Muscle of leg (tissue), 11 donors: ENCODE data around the gene TMIGD1. TPM values are rescaled to one million over a fixed set of nuclear protein-coding genes. Genes with fewer than 3 reads are reported as not detected.

Experiments used
- DNase-seq: peaks from one replicate; pipeline ENCODE4 v3.0.0; 2013
- H3K27ac ChIP-seq: one replicate; pipeline ENCODE4 v1.5.1; 2013; ENCODE audit warnings: mild to moderate bottlenecking, low read length, control low read depth
- H3K27me3 ChIP-seq: one replicate; pipeline ENCODE4 v1.6.1; 2013; ENCODE audit warnings: low read length; ENCODE audit not compliant: control insufficient read depth, insufficient read depth
- H3K36me3 ChIP-seq: one replicate; pipeline ENCODE4 v1.6.1; 2013; ENCODE audit warnings: low read length; ENCODE audit not compliant: control insufficient read depth, insufficient read depth
- H3K4me1 ChIP-seq: one replicate; pipeline ENCODE4 v1.6.1; 2013; ENCODE audit warnings: low read length; ENCODE audit not compliant: control insufficient read depth, insufficient read depth
- H3K4me3 ChIP-seq: one replicate; pipeline ENCODE4 v1.5.1; 2013; ENCODE audit warnings: low read length, control low read depth
- H3K9me3 ChIP-seq: replicated peaks from 2 replicates; pipeline ENCODE4 v1.6.1; 2013; ENCODE audit warnings: low read depth, low read length; ENCODE audit not compliant: control insufficient read depth
- WGBS: methylation state at CpG from one replicate; pipeline ENCODE4 v1.1.5; 2013; ENCODE audit warnings: missing lambda C conversion rate; ENCODE audit not compliant: insufficient coverage; 5-methylcytosine and 5-hydroxymethylcytosine counted together
- polyA plus RNA-seq, 8 donors: library from polyadenylated mRNA; unstranded; fragments of 120-200 nt; gene quantifications; one replicate each; pipeline versions ENCODE4 v1.2.1 to v1.2.3, GENCODE V29; 2013; ENCODE audit warnings: inconsistent platforms in 1 of 8, low replicate concordance in 1 of 8; ENCODE audit not compliant: insufficient read length in 8 of 8, insufficient read depth in 1 of 8
- total RNA-seq: library from RNA; stranded (reverse); fragments of 120-200 nt; gene quantifications from one replicate; pipeline ENCODE4 v1.2.4, GENCODE V29; 2013

The TMIGD1 gene
- total and polyA plus RNA-seq, 9 donors = 0.41 to 0.56 TPM; not detected in 7

- peak; percentile 65 for DNase-seq
- H3K27ac ChIP-seq = peak overlapping the region; percentile 54
- H3K4me1 ChIP-seq = peaks cover 27% of the 10 kb centered on the region
- H3K9me3 ChIP-seq = no peaks in the 10 kb centered on the region
- H3K4me3 ChIP-seq = no peak overlapping the region
- peaks cover 6% of the 10 kb centered on the region for H3K27me3 ChIP-seq
- WGBS = 41% methylated on average over 8 of the region's 12 CpGs
- H3K36me3 ChIP-seq = no peaks in the 10 kb centered on the region
These were observed 43.0 kb upstream of the TMIGD1 start for GRCh38 chr17:30376621-30377452.

- H3K4me1 ChIP-seq = peaks cover 27% of the 10 kb centered on the region
- DNase-seq = no peak
- H3K9me3 ChIP-seq = no peaks in the 10 kb centered on the region
- no CpG with 5 or more reads among the region's 1 CpG for WGBS
- no peak overlapping the region for H3K4me3 ChIP-seq
- no peaks in the 10 kb centered on the region for H3K36me3 ChIP-seq
- peaks cover 6% of the 10 kb centered on the region for H3K27me3 ChIP-seq
- no peak overlapping the region for H3K27ac ChIP-seq
These were observed 41.8 kb upstream of the TMIGD1 start for GRCh38 chr17:30375661-30376060.

GRCh38 chr17:30372755-30373154, 38.9 kb upstream of the TMIGD1 start:
- Histone ChIP-seq H3K4me1 (peaks cover 12% of the 10 kb centered on the region), H3K27ac (no peak overlapping the region), H3K36me3 (no peaks in the 10 kb centered on the region), H3K27me3 (peaks cover 6% of the 10 kb centered on the region), H3K9me3 (no peaks in the 10 kb centered on the region), H3K4me3 (no peak overlapping the region)
- DNase-seq = no peak
- WGBS = 83% methylated on average over 2 of the region's 2 CpGs

GRCh38 chr17:30369995-30370394, 36.1 kb upstream of the TMIGD1 start:
- no peak for DNase-seq
- H3K27me3 ChIP-seq = peaks cover 6% of the 10 kb centered on the region
- no peaks in the 10 kb centered on the region for H3K36me3 ChIP-seq
- no peaks in the 10 kb centered on the region for H3K9me3 ChIP-seq
- no peaks in the 10 kb centered on the region for H3K4me1 ChIP-seq
- H3K27ac ChIP-seq = no peak overlapping the region
- H3K4me3 ChIP-seq = no peak overlapping the region

- H3K4me1 ChIP-seq = no peaks in the 10 kb centered on the region
- H3K9me3 ChIP-seq = no peaks in the 10 kb centered on the region
- H3K36me3 ChIP-seq = no peaks in the 10 kb centered on the region
- no peak overlapping the region for H3K4me3 ChIP-seq
- 77% methylated on average over 8 of the region's 13 CpGs for WGBS
- H3K27ac ChIP-seq = no peak overlapping the region
- DNase-seq = no peak
- peaks cover 6% of the 10 kb centered on the region for H3K27me3 ChIP-seq
These were observed 35.3 kb upstream of the TMIGD1 start for GRCh38 chr17:30368912-30369720.

- H3K4me3 ChIP-seq = no peak overlapping the region
- H3K9me3 ChIP-seq = peaks cover 9% of the 10 kb centered on the region
- H3K27me3 ChIP-seq = no peaks in the 10 kb centered on the region
- no peaks in the 10 kb centered on the region for H3K4me1 ChIP-seq
- H3K36me3 ChIP-seq = no peaks in the 10 kb centered on the region
- 67% methylated on average over 1 of the region's 3 CpGs for WGBS
- H3K27ac ChIP-seq = no peak overlapping the region
- no peak for DNase-seq
These were observed 32.7 kb upstream of the TMIGD1 start for GRCh38 chr17:30366536-30366935.

GRCh38 chr17:30363715-30364202, 29.9 kb upstream of the TMIGD1 start:
- no peak for DNase-seq
- no CpG with 5 or more reads among the region's 1 CpG for whole genome bisulfite sequencing
- Histone ChIP-seq H3K9me3 (peaks cover 10% of the 10 kb centered on the region), H3K36me3 (no peaks in the 10 kb centered on the region), H3K4me1 (no peaks in the 10 kb centered on the region), H3K4me3 (no peak overlapping the region), H3K27ac (no peak overlapping the region), H3K27me3 (no peaks in the 10 kb centered on the region)

- H3K27me3 ChIP-seq = no peaks in the 10 kb centered on the region
- 92% methylated on average over 2 of the region's 4 CpGs for WGBS
- DNase-seq = no peak
- no peak overlapping the region for H3K4me3 ChIP-seq
- H3K36me3 ChIP-seq = no peaks in the 10 kb centered on the region
- H3K4me1 ChIP-seq = no peaks in the 10 kb centered on the region
- peaks cover 10% of the 10 kb centered on the region for H3K9me3 ChIP-seq
- H3K27ac ChIP-seq = no peak overlapping the region
These were observed 28.0 kb upstream of the TMIGD1 start for GRCh38 chr17:30361766-30362279.

- no peaks in the 10 kb centered on the region for H3K36me3 ChIP-seq
- H3K9me3 ChIP-seq = peaks cover 10% of the 10 kb centered on the region
- no peak overlapping the region for H3K4me3 ChIP-seq
- 80% methylated on average over 4 of the region's 8 CpGs for WGBS
- no peak for DNase-seq
- H3K4me1 ChIP-seq = no peaks in the 10 kb centered on the region
- no peak overlapping the region for H3K27ac ChIP-seq
- H3K27me3 ChIP-seq = no peaks in the 10 kb centered on the region
These were observed 26.4 kb upstream of the TMIGD1 start for GRCh38 chr17:30360086-30360808.
